ENCODE measurements around the gene CMTM6.
"Not testable (repeated sequence)": the region's sequence is repeated elsewhere in the genome, so short reads cannot be mapped to it uniquely, and the experiment has no call there.

Gene CMTM6

DNA sequence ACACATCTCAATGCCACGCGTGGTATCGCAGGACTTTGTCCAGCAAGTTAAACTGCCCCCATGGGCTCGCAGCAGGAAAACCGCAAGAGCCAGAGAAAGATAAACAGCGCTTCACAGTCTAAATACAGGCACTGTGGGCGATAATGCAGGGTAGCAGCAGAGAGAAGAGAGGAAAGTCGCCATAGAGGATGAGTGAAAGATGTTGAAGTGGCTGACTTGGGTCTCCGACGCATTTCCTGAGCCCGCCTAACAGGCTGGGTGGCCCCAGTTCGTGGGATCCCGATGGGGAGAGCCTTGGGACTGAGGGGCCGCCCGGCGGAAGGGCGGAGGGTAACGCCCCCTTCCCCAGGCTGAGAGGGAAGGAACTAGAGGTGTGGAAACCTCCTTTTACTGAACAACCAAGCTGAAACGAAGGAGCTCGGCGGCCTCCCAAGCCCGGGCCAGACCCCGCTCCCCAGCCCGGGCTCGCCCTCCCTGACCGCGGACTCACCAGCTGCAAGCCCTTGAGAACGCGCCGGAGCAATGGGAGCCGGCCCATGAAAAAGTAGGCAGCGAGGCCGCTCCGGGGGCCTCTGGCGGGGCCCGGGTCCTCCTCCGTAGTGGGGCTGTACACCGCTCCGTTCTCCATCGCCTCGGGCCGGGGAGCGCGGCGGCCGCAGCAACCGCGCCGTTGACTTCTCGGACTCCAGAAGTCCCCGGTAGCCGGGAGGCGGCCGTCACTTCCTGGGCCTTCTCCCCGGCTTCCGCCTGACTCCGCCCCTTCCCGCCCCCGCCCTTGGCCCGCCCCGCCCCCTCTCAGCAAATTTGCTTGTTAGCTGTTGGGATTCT is at the start of gene CMTM6:
Gene CMTM6 (minus strand): TSS at position 735 of the 828 bp plus-strand sequence. CDS start 107 bp downstream, at position 628.
- DNase-seq: peak; percentile 93

DNA sequence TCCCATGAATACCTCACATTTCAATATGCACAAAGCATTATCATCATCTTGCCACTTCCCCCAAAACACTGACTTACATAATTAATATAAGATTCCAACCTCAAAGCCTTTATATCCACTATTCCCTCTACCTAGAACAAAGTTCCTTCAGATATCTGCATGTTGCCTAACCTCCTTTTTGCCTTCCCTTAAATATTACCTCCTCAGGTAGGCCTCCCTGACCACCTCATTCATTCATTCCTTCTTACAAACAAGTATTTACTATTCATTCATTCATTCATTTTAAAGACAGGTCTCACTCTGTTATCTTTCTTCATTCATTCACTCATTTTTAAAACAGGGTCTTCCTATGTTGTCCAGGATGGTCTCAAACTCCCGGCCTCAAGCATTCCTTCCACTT is 49.4 kb upstream of the CMTM6 start:
- no peak for DNase-seq

DNA sequence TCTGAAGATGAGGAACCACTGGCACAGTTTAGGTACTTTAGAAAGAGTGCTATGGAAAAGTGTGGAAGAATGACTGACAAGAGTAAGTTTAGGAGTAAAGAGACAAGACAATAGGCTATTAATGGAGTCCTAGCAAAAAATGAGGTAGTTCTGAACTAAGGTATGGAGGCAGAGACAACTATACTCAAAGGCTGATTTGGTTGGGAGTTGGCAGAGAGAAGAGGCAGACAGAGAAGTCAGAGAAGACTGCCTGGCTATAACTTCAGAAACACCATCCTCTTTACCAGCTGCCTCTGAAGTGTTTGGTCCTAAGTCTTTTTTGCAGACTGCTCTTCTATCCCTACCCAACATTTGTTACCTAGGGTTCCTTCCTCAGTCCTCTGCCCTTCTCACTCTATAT is 48.8 kb upstream of the CMTM6 start:
- no peak for DNase-seq

- no peak for DNase-seq
Measured at GRCh38 chr3:32551087-32551486, 48.4 kb upstream of the CMTM6 start.

- DNase-seq: no peak
Measured at GRCh38 chr3:32545305-32545704, 42.7 kb upstream of the CMTM6 start.

DNA sequence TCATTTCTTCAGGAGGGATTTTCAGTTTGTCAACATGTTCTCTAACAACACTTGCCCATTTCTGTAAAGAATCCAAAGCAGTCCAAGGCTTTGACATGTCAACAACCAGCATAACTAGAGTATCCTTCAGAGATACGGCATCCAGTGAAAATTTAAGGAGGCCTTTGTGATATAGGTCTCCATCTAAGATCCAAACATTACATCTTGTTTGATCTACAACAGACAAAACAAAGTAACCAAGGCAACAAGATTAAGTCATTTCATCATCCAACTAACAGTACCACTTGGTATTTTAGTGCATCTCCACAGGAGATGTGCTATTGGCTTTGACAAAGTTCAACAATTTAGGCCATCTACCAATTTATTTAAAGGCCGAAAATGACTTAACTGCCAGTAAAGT is 42.2 kb upstream of the CMTM6 start:
- DNase-seq: no peak

DNA sequence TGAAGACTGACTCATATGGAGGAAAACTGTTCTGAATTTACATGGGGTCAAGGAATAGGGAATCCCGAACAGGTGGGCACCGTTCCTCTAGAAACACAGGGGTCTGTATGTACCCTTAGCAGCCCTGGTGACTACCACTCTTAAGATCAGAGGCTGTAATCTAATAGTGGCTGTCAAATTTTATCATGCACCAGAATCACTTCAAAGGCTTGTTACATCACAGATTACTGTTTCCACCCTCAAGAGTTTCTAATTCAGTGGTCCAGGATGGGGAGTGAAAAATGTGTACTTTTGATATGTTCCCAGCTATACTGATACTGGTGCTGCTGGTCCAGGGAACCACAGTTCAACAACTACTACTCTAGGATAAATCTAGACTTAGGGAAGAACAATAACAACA is 40.2 kb upstream of the CMTM6 start:
- DNase-seq: no peak

DNA sequence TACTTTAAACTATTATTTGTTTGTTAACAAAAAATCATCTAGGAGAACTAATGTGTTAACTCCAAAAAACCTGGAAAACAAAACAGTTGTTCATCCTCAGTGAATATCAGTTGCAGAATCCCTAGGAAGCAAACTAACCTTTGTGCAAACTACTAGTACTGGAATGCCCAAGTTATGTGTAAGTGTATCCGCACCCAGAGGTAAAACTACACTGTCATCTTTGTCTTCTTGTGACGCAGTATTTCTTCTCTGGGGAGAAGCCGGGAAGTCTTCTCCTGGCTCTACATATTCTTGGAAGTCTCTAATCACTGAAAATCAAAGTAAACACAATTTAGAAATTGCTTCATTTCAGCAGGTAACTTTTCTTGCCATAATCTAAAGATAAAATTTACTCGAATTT is 38.2 kb upstream of the CMTM6 start:
- DNase-seq: no peak

DNA sequence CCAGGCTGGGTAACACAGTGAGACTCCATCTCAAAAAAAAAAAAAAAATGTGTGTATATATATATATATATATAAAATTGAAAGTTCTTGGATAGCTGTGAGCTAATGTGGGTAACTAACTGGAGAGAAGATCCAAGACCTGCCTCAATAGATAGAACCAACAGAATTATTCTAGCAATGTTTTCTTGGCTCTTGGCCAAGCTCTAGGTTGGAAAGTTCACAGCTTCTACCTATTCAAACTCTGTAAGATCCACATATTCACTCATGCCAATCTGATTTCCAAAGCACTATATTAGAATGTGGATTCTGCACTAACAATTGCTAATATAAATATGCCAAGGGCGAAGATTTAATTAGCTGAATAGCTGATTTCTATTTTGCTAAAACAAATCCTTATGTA is 29.8 kb upstream of the CMTM6 start:
- no peak for DNase-seq

DNA sequence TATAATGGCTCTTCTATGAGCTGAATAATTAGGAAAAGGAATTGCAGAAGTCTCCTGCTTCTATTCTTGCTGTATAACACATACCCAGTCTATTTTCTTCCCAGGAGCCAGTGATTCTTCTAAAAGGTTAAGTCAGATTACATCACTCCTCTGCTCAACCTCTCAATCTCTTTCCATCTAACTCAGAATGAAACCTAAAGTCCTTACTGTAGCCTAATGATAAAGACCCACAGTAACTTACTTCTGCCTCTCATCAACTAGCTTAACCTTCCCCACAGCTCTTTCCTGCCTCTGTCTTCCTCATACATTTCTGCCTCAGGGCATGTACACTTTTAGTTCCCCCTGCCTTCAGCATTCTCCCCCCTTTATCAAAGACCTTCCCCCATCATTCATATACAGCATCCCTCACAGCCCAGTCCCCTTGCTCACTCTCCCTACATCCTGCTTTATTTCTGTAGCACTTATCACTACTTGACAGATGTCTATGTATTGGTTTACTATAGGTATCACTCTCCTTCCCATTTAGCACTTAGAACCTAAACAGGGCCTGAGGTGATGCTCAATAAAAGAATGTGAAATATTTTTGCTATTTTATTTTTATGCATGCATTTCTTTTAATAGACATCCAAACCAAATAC is 28.5 kb upstream of the CMTM6 start:
- DNase-seq: no peak

GRCh38 chr3:32525720-32526119 is 23.1 kb upstream of the CMTM6 start:
- no peak for DNase-seq

DNA sequence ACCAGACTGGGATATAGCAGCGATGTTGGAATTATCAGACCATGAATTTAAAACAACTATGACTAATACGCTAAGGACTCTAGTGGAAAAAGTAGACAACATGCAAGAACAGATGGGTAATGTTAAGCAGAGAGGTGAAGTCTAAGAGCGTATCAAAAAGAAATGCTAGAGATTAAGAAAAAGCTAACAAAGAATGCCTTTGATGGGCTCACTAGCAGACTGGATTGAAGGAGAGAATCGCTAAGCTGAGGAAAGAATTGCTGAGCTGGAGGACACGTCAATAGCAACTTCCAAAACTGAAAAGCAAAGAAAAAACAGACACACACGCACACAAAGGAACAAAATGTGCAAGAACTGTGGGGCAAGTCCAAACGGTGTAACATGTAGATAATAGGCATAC is 20.0 kb upstream of the CMTM6 start:
- DNase-seq: no peak

DNA sequence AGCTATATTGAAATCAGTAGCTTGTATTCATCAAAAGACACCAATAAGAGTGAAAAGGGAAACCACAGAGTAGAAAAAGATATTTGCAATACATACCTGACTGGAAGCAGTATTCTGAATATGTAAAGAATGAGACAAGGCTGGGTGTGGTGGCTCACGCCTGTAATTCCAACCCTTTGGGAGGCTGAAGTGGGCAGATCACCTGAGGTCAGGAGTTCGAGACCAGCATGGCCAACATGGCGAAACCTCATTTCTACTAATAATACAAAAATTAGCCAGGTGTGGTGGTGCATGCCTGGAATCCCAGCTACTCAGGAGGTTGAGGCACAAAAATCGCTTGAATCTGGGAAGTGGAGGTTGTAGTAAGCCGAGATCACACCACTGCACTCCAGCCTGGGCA is 16.3 kb upstream of the CMTM6 start:
- DNase-seq: not testable (repeated sequence)

DNA sequence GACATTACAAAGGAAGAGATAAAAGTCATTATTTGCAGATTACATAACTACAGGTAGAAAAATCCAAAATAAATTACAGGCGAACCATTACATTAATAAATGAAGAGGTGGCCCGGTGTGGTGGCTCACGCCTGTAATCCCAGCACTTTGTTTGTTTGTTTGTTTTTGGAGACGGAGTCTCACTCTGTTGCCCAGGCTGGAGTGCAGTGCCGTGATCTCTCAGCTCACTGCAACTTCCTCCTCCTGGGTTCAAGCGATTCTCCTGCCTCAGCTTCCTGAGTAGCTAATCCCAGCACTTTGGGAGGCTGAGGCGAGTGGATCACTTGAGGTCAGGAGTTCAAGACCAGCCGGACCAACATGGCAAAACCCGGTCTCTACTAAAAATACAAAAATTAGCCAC is 14.1 kb upstream of the CMTM6 start:
- DNase-seq: not testable (repeated sequence)

DNA sequence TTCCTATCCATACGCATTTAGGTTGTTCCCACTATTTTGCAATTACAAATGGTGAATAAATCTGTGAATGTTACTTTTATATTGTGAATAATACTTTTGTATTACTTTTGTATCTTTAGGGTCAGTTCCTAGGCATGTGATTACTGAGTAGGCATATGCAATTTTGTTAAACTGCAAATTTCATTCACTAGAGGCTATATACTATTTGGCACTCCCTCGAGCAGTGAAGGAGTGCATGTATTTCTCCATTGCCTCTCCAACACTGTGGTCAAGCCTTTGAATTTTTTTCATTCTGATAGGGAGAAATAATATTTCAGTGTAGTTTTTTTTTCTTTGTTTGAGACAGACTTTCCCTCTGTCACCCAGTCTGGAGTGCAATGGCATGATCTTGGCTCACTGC is 8.4 kb upstream of the CMTM6 start:
- no peak for DNase-seq

DNA sequence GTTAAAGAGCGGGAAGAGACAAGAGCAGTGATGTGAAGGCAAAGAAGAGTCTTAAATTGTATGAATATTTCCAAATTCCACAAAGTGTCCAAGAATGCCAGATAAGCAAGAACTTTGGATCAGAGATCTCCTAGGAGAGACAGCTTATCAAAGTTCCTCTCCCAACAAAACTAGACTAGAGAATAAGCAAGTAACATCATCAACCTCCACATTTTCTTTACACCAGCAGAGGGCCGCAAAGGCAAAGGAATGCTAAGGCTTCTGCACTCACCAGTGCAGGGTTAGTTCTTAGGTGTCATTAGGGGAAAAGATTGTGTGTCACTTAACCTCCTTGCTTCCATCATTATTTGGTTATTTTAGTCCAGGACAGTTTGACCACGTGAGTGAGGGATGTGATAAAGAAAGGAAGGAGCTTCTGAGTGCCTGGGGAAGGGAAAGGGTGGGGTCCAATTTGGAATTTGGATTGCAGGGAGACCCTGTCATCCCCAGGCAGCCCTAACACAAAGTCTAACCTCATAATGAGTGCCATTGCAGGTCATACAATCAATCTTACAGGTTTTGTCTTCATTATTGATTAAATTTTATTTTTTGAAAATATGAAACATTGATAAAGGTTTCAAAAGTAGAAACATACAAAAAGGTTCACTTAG is 7.5 kb upstream of the CMTM6 start:
- peak; percentile 82 for DNase-seq

GRCh38 chr3:32508711-32509110 is 6.1 kb upstream of the CMTM6 start:
- DNase-seq: no peak

DNA sequence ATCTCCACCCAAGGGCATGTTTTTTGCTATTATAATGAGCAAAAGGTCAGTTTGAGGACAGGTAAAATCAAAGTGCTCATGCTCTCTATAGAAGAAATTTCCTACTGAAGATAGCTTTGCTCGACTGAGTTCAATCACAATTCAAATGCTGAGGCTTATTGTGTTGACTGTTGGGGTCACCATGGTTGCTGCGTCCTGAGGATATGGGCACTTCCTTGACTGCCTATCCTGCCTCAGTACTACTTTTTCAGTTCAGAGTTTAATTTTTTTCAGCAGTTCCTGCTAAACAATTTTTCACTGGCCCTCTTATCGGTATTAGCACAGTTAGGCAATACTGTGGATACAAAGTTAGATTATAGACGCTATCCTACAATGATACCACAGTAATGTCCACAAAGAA is 3.8 kb upstream of the CMTM6 start:
- DNase-seq: no peak

DNA sequence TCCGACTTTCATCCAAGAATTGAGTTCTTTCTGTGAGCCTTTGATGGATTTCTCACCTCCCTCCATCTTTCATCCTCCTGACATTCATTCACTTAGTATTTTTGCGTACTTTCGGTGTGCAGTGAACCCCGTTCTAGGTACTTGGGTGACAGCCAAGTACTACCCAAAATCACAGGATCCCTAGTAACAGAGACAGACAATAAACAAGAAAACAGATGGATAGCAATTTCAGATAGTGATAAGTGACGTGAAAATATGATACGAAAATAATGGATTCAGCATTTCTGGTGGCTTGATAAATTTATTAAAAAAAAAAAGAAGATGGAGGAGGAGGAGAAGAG is 264 bp upstream of the CMTM6 start:
- DNase-seq: no peak

- DNase-seq: no peak
Measured at GRCh38 chr3:32501783-32502117, 902 bp downstream of the CMTM6 start.

DNA sequence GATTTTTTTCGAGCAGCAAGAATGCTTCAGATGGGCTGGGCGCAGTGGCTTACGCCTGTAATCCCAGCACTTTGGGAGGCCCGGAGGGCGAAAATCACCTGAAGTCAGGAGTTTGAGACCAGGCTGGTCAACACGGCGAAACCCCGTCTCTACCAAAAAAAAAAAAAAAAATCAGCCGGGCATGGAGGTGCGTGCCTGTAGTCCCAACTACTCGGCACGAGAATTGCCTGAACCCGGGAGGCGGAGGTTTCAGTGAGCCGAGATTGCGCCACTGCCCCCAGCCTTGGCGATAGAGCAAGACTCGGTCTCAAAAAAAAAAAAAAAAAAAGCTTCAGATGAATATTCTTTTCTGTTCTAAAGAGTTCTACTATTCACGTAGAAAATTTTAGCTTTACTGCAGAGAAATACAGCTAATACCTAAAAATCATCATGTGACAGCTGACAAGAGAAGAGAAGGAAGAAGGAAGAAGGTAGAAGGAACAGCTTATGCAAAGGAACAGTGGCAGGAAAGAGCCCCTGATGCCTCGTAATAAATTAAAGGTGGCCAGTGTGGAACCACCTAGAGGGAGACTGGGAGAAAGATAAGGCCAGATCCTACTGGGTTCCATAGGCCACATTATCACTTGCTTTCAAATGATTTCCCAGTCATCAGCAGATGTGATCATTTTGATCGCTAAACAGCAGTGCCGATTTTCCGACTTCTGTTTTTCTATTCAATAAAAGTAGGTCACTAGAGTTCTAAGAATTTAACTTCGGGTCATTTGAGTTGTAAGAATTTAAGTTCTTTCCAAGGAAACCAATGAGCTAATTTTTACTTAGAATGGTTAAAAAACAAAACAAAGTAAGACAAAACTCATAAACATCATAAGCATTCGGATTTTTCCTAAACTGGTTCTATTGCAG is 1.5 kb downstream of the CMTM6 start:
- no peak for DNase-seq

- DNase-seq: no peak
Measured at GRCh38 chr3:32500231-32500630, 2.4 kb downstream of the CMTM6 start.

- DNase-seq: no peak
Measured at GRCh38 chr3:32499585-32499984, 3.1 kb downstream of the CMTM6 start.

Measured in islet precursor cell (in vitro differentiated cells).